Stimulated activated CD8-positive, alpha-beta memory T cell treated with anti-CD3 and anti-CD28 coated beads, Interleukin-2, amount 100 ng/mL, for 1 hour (primary cell): ENCODE measurements around the gene TYRP1.
"Not testable (repeated sequence)": the region's sequence is repeated elsewhere in the genome, so short reads cannot be mapped to it uniquely, and the experiment has no call there.

Experiments
- DNase-seq, 2 donors: peaks; one replicate each; pipeline ENCODE4 v3.0.0-alpha.2; 2020; ENCODE audit warnings: low read depth in 2 of 2

Gene TYRP1

GRCh38 chr9:12693141-12693540, at the start of gene TYRP1:
Gene TYRP1 (plus strand): TSS chr9:12693385. CDS start chr9:12693997, 612 bp downstream.
- no peak for DNase-seq

GRCh38 chr9:12643686-12644085, 49.5 kb upstream of the TYRP1 start:
- DNase-seq = no peak

- no peak for DNase-seq
Measured at GRCh38 chr9:12648925-12649324, 44.3 kb upstream of the TYRP1 start.

- no peak for DNase-seq
Measured at GRCh38 chr9:12651125-12651524, 42.1 kb upstream of the TYRP1 start.

GRCh38 chr9:12652973-12653372, 40.2 kb upstream of the TYRP1 start:
- DNase-seq = no peak

GRCh38 chr9:12656803-12657202, 36.4 kb upstream of the TYRP1 start:
- DNase-seq = no peak

- no peak for DNase-seq
Measured at GRCh38 chr9:12657233-12657632, 36.0 kb upstream of the TYRP1 start.

- DNase-seq = no peak
Measured at GRCh38 chr9:12657998-12658397, 35.2 kb upstream of the TYRP1 start.

- DNase-seq = no peak
Measured at GRCh38 chr9:12658531-12659209, 34.5 kb upstream of the TYRP1 start.

GRCh38 chr9:12659220-12659619, 34.0 kb upstream of the TYRP1 start:
- DNase-seq = no peak

- DNase-seq = no peak
Measured at GRCh38 chr9:12666813-12667212, 26.4 kb upstream of the TYRP1 start.

- no peak for DNase-seq
Measured at GRCh38 chr9:12667892-12668291, 25.3 kb upstream of the TYRP1 start.

- DNase-seq = no peak
Measured at GRCh38 chr9:12670006-12670405, 23.2 kb upstream of the TYRP1 start.

- no peak for DNase-seq
Measured at GRCh38 chr9:12674961-12675360, 18.2 kb upstream of the TYRP1 start.

GRCh38 chr9:12677462-12678126, 15.6 kb upstream of the TYRP1 start:
- not testable (repeated sequence) for DNase-seq

- DNase-seq = no peak
Measured at GRCh38 chr9:12680341-12680740, 12.8 kb upstream of the TYRP1 start.

GRCh38 chr9:12680757-12681156, 12.4 kb upstream of the TYRP1 start:
- no peak for DNase-seq

GRCh38 chr9:12681620-12682019, 11.6 kb upstream of the TYRP1 start:
- DNase-seq = no peak

- no peak for DNase-seq
Measured at GRCh38 chr9:12684974-12685373, 8.2 kb upstream of the TYRP1 start.

- no peak for DNase-seq
Measured at GRCh38 chr9:12689233-12689632, 4.0 kb upstream of the TYRP1 start.

GRCh38 chr9:12694013-12694412, 828 bp downstream of the TYRP1 start:
- DNase-seq = no peak

GRCh38 chr9:12695474-12695873, 2.3 kb downstream of the TYRP1 start:
- no peak for DNase-seq

GRCh38 chr9:12696931-12697622, 3.9 kb downstream of the TYRP1 start:
- DNase-seq = no peak
